Stomach (tissue), 4 donors: ENCODE data around the gene ZMPSTE24.

Experiments
- CTCF ChIP-seq, 7 experiments: fragments of 450-650 bp in 4 of 7; fragments of 200-600 bp in 3 of 7; sonication (generic) in 3 of 7; IDR thresholded peaks; one replicate each; pipeline ENCODE4 v1.5.1; 2016 to 2019; ENCODE audit warnings: antibody characterized with exemption in 7 of 7, control low read depth in 2 of 7, mild to moderate bottlenecking in 1 of 7
- EP300 ChIP-seq: sonication (generic); formaldehyde crosslinking; IDR thresholded peaks from one replicate; pipeline ENCODE4 v1.6.1; 2017; ENCODE audit warnings: antibody characterized with exemption
- POLR2A ChIP-seq, 4 donors: fragments of 450-650 bp; IDR thresholded peaks; one replicate each; pipeline ENCODE4 v1.6.1; 2016; ENCODE audit warnings: antibody characterized with exemption in 4 of 4, control low read depth in 2 of 4, mild to moderate bottlenecking in 1 of 4, moderate library complexity in 1 of 4
- POLR2AphosphoS5 ChIP-seq, 3 donors: sonication (generic); formaldehyde crosslinking; IDR thresholded peaks; one replicate each; pipeline ENCODE4 v1.6.1; 2016; ENCODE audit warnings: antibody characterized with exemption in 3 of 3

- TF ChIP-seq CTCF (IDR thresholded peaks at IDR 0.05): no peak
- no peak for TF ChIP-seq POLR2A (IDR thresholded peaks at IDR 0.05)
- TF ChIP-seq POLR2AphosphoS5 (IDR thresholded peaks at IDR 0.05): no peak
- TF ChIP-seq EP300: no peak
These were observed 34.0 kb upstream of the ZMPSTE24 start for GRCh38 chr1:40224040-40224439.
